NOMO-1 treated with dmso at 0.1 percent for 144 hours (cell line): ENCODE results near the gene MMEL1.
"Not testable (repeated sequence)": the region's sequence is repeated elsewhere in the genome, so short reads cannot be mapped to it uniquely, and the experiment has no call there.

Source experiments
- DNase-seq: peaks from one replicate; lab custom pipeline; 2025; ENCODE audit not compliant: unreplicated experiment; lab: John Stamatoyannopoulos, UW

Gene MMEL1

DNA sequence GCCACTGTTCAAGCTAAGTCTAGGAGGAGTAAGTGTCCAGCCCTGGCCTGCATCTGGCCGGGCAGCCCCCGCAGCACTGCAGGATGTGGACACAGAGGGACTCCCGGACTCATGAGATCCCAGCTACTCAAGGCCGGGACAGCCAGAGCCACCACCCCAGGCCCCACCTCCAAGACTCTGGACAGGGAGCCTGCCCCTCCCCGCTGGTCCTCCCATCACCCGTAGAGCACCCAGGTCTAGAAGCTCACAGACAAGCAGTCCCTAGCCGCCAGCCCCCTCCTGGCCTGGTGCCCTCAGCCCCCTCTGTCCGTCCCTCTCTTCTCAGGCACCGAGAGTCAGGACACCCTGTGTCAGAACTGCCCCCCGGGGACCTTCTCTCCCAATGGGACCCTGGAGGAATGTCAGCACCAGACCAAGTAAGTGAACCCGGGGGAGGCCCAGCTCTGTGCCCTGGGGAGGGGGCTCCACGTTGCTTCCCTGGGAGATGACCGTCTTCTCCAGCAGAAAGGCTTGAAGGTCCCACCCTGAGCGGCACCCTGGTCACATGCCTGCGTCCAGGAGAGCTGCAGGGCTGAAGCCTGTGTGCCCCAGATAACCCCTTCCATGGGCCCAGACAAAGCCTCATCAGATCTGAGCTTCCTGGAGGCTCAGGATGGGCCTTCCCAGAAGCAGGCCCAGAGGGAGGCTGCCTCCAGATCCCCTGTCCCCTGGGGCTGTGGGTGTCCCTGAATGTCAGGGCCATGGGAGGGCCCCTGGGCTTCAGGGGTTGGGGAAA is 72.3 kb downstream of the MMEL1 start:
- no peak for DNase-seq

GRCh38 chr1:2559509-2560298 is 73.1 kb downstream of the MMEL1 start:
- no peak for DNase-seq

GRCh38 chr1:2558861-2559260 is 74.0 kb downstream of the MMEL1 start:
- DNase-seq = no peak

DNA sequence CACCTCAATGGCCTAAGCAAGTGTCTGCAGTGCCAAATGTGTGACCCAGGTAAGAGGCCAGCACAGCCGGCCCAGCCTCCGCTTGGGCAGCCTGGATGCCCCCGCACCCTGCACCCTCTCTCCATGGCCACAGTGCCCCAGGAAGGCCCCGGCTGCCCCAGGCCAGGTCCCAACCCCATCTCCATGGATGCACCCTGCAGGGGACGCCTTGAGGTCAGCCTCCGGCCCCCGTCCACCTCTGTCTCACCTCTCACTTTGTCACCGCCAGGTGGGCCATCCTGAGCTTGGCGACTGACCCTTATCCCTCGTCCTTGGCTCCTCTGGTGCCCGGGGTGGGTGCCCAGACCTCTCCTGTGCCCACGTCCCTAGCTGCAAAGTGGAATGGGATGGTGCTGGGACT is 74.4 kb downstream of the MMEL1 start:
- DNase-seq = no peak

DNA sequence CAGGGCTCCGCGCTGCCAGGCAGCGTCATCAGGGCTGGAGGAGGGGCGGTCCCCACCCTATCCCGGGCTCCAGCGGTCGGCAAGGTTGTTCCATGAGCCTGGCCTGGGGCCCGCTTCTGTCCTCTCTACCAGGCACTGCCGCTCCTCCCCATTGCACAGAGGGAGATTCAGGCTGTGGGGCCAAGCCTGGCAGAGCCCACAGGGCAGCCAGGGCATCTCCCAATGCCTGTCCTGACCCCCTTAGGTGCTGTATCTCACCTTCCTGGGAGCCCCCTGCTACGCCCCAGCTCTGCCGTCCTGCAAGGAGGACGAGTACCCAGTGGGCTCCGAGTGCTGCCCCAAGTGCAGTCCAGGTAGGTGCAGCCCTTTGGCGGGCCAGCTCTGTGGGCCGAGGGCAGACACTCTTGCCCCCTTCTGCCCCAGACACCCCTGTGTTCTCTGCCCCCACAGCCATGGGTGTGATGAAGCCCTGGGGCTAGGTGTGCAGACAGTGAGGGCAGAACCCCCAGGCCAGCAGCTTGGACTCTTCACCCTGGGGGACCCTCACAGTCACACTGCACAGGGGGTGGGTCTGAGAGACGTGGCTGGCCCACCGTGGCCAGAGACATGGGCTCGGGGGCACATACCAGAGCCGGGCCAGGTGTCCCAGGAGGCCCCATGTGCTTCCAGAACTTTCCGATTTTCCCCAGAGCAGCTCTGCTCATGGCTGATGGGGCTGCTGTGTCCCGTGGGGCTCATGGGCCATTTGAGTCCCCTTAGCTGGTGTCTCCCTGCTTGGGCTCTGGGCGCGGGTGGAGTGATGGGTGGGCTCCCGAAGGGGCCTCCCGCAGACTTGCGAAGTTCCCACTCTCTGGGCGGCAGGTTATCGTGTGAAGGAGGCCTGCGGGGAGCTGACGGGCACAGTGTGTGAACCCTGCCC is 75.1 kb downstream of the MMEL1 start:
- DNase-seq = no peak

DNA sequence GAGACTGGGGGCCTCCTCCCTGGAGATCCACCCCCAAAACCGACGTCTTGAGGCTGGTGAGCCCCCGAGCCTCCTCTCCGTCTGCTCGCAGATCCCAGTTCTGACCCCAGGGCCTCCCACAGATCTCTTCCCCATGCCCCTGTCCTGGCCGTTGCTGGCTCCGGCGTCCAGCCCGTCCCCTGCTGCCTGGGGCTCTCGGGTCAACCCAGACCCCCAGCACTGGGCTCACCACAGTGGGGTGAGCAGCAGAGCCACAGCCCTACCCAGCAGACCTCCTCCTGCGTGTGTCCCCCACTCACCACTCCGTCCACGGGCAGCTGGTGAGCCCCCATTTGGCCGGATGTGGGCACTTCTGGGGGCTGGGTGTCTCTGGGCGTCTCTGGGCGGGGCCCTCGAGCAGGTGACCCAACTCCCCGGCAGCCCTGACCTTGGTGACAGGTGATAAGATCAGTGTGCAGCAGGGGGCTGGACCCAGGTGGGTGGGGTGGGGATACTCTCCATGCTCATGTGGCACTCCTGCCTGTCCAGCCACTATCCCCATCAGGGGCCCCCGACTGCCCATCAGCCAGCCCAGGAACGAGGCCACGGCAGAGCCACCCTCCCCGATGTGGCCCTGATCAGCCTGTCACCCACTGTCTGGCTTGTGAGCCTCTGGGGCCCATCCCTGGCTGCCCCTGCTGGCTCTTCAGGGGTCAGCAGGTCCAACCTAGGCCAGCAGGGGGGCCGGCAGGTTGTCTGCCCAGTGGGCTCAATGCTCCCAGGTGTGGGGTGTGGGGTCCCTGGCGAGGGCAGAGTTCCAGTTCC is 75.9 kb downstream of the MMEL1 start:
- no peak for DNase-seq

- DNase-seq = peak; percentile 35
Observed at GRCh38 chr1:2556277-2556677, 76.5 kb downstream of the MMEL1 start, which contains the start of gene TNFRSF14. TSS of gene TNFRSF14 (plus strand) at chr1:2556371. CDS start at chr1:2556665, 294 bp downstream.

GRCh38 chr1:2555634-2556276 is 77.1 kb downstream of the MMEL1 start:
- DNase-seq = peak; percentile 29

DNA sequence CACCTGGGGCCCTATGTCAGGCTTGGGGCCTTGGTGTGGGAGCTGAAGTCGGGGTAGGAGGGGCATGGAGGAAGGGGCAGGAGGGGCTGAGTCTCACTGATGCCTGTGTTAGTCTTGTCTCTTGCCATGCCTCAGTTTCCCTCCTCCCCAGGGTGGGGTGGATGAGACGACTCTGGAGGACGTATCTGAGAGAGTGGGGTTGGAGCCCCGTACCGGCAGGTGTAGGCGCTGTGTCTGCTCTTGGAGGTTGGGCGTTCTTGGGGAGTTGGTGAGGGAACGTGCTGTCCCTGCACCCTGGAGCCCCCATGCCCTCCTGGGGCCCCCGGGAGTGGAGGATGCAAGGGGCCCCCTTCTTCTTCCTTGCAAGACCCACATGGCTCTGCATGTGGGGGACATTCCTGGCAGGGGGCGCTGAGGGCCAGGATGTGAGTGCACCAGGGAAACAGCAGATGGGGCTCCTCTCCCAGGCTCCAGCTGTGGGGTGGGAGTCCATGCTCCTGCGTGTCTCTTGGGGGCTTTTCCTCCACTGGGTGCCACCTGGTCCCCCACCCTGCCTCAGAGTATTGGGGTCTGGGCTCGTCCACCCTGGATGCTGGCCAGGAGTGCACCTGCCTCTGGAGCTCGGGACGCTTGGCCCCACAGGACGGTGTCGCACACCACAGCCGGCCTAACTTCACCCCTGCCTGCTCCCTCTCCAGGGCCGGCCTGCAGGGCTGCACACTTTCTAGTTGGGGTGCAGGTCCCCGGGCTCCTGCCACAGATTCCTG is 78.0 kb downstream of the MMEL1 start:
- DNase-seq = no peak

DNA sequence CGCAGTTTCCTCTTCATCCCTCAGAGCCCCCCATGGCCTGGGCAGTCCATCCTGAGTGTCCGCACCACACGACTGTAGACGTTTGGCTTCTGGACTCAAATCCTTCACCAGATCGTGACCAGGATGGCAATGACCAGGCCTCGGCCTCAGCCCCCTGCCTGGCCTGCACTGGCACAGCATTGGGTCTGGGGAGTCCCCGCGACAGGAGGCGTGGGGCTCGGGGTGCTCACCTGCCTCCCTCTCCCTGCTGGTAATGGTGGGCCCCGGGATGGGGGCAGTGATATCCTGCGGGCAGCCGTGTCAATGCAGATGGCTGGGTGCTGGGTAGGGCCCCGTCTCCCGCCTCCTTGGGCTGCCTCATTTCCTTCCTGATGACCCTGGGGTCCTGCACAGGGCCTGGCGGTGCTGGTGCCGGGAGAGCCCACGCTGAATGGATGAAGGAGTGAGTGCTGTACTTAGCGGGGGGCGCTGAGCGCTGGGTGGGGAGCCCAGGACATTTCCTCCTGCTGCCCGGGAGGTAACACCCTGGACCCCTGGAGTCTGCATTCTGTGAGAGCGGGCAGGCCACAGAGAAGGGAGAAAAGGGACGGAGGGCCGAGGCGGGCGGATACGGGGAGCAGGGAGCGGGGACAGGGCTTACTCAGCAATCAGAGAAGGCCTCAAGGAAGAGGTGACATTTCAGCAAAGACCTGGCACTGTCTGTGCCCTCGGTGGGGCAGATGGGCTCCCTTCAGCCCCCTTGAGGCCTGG is 78.8 kb downstream of the MMEL1 start:
- no peak for DNase-seq

GRCh38 chr1:2553076-2553475 is 79.7 kb downstream of the MMEL1 start:
- DNase-seq = not testable (repeated sequence)

- no peak for DNase-seq
Observed at GRCh38 chr1:2552189-2552588, 80.6 kb downstream of the MMEL1 start.

DNA sequence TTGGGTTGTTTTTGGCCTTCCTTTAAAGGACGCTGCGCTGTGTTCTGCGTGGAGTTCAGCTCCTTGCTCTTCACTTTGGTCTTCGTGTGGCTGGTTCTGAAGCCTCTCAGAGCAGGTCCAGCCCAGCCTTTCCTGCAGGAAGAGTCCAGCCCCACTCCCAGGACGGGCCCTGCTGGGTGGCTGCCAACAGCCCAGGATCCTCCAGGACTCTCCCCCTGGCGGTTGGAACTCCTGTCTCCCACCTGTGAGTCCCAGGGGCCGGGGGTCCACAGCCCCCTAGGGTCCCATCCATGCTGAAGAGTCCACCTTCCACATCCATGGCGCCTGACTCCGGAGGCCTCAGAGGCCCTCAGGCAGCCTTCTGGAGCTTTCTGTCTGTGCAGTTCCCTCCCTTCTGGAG is 81.3 kb downstream of the MMEL1 start:
- DNase-seq = not testable (repeated sequence)

- DNase-seq = not testable (repeated sequence)
Observed at GRCh38 chr1:2550309-2550861, 82.4 kb downstream of the MMEL1 start.

DNA sequence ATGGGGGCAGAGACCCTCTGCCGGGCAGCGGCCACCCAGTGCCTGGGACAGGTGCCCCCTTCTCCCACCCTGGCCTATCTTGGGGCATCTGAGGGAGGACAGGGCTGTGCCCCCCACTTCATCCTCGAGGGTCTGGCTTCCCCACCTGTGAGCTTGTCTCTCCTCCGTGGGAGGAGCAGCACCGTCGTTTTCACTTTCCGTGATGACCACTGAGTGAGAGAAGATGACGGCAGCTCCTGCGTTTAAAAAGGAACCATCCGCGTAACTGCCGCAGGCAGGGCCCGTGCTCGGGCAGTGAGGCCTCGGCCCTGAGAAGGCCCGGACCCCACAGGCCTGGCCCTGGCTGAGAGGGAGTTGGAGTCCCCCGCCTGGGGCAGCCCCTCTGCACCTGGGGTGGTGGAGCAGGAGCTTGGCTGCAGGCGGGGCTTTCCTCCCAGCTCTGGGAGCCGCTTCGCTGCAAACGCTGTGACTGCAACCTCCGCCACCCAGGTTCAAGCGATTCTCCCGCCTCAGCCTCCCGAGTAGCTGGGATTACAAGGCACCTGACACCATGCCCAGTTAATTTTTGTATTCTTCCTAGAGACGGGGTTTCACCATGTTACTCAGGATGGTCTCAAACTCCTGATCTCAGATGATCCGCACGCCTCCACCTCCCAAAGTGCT is 83.3 kb downstream of the MMEL1 start:
- not testable (repeated sequence) for DNase-seq

GRCh38 chr1:2548068-2548589 is 84.7 kb downstream of the MMEL1 start:
- DNase-seq = peak; percentile 55
